Activated B cell treated with CpG ODN at 0.5 μM for 24 hours (primary cell): ENCODE results near the gene PPP1R3E. TPM values are rescaled to one million over a fixed set of nuclear protein-coding genes. Genes with fewer than 3 reads are reported as not detected.
"Not testable (repeated sequence)": the region's sequence is repeated elsewhere in the genome, so short reads cannot be mapped to it uniquely, and the experiment has no call there.

Experiments used
- ATAC-seq: fragments of 200-7000 bp; cut with Tn5 transposase; one replicate; pipeline ENCODE4 v1.10.0; 2021; ENCODE audit warnings: low read depth, mild to moderate bottlenecking, moderate library complexity
- CTCF ChIA-PET: fragments of 350-600 bp; sonication (Branson Sonifier 250); formaldehyde crosslinking; loops from one replicate; lab custom pipeline; 2021; ENCODE audit warnings: antibody characterized with exemption; lab: Charles Lee
- POLR2A ChIA-PET: fragments of 350-600 bp; sonication (Branson Sonifier 250); formaldehyde crosslinking; loops from one replicate; lab custom pipeline; 2021; ENCODE audit warnings: antibody characterized with exemption; lab: Charles Lee
- DNase-seq: peaks from one replicate; pipeline ENCODE4 v3.0.0; 2022
- H3K27ac Mint-ChIP-seq: one replicate; pipeline ENCODE4 v1.8.0; 2020; ENCODE audit warnings: mixed read lengths
- H3K27me3 Mint-ChIP-seq: one replicate; pipeline ENCODE4 v1.8.0; 2021; ENCODE audit warnings: mixed read lengths
- H3K36me3 Mint-ChIP-seq: one replicate; pipeline ENCODE4 v1.8.0; 2021; ENCODE audit warnings: low read depth, mixed read lengths
- H3K4me1 Mint-ChIP-seq: one replicate; pipeline ENCODE4 v1.8.0; 2021; ENCODE audit warnings: mixed read lengths
- H3K4me3 Mint-ChIP-seq: one replicate; pipeline ENCODE4 v1.8.0; 2020; ENCODE audit warnings: mild to moderate bottlenecking, mixed read lengths
- H3K9me3 Mint-ChIP-seq: one replicate; pipeline ENCODE4 v1.8.0; 2020; ENCODE audit warnings: mixed read lengths
- intact Hi-C: fragments of 100-400 bp; cut with micrococcal nuclease; formaldehyde crosslinking; loops from one replicate; pipeline ENCODE4 v1.15.1; 2024
- total RNA-seq: library from RNA; stranded (reverse); gene quantifications from 2 replicates; pipeline ENCODE4 v1.2.3, GENCODE V29; 2022
- TF ChIP-seq, protein P1 (sequence below): fragments of 200-600 bp; IDR thresholded peaks from one replicate; pipeline ENCODE4 v1.8.0; 2022; ENCODE audit warnings: antibody characterized with exemption, mild to moderate bottlenecking

Gene PPP1R3E
- total RNA-seq, 1 donor from 2014 or later, result 28.9 TPM

DNA sequence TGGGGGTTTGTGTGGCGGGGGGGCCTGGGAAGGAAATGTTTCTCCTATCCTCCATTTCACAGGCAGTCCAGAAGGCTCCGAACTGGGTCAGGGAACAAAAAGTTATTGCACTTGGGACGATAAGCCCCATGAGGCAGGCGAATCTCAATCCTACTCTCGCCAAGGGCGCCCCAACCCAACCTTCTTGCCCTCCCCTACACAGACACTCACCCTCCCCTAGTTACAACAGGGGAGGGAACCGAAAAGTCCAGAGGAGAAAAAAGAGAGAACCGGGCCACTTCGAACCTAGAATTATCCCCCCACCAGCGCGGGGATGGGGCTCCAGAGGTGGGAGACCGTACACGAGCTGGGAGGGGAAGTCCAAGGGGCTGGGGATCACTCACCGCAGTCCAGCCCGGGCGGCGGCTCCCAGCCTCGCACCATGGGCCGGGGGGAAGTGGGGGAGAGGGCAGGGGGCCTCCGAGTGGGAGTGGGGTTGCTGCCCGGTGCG lies 17.1 kb downstream of the PPP1R3E start:
- TF ChIP-seq, protein P1, sequence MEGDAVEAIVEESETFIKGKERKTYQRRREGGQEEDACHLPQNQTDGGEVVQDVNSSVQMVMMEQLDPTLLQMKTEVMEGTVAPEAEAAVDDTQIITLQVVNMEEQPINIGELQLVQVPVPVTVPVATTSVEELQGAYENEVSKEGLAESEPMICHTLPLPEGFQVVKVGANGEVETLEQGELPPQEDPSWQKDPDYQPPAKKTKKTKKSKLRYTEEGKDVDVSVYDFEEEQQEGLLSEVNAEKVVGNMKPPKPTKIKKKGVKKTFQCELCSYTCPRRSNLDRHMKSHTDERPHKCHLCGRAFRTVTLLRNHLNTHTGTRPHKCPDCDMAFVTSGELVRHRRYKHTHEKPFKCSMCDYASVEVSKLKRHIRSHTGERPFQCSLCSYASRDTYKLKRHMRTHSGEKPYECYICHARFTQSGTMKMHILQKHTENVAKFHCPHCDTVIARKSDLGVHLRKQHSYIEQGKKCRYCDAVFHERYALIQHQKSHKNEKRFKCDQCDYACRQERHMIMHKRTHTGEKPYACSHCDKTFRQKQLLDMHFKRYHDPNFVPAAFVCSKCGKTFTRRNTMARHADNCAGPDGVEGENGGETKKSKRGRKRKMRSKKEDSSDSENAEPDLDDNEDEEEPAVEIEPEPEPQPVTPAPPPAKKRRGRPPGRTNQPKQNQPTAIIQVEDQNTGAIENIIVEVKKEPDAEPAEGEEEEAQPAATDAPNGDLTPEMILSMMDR, result no peak
- H3K9me3 Mint-ChIP-seq, result no peaks in the 10 kb centered on the region
- intact Hi-C loops, result loop anchor here (1.0 kb wide), 4 partner anchors 10 to 184 kb away; partner anchors contain the start of genes NGDN and PABPN1

DNA sequence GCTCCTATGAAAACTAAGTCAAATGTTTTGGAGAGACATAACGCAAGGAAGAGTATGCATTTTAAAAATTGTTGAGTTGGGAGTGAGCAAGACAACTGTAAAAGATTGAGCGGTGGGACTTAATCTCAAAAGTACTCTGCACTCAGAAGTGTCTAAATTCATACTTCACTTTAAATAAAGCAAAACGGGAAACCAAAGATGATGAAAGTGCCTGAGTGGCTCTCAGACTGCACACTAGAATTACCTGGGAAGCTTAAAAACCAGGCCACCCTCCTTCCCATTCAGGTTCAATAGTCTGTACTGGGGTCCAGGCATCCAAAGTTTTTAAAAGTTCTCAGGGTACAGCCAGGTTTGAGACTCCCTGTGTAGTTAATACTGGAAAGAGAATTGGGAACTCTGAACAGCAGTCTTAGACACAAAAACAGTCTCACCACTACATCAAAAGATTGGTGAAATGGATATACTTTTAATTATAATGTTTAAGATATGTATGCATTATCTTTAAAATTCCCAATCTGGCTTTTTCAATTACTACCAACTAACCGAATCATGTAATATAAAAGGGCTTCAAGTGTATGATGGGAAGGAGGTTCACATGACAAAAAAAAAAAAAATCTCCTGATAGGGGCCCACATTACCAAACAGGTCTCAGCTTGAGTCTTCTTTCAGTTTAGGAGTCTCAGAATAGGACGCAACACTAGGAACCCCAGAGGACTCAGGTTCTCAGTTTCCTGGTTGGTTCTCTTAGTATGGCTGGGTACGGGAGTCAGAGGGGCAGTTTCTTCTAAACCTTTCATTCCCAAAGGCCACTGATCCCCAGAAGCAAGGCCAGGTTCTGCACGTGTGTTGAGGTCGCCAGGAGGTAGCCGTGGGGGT lies 17.8 kb downstream of the PPP1R3E start:
- CTCF ChIA-PET, result no interaction called here
- Mint-ChIP-seq H3K4me1 (peaks cover 18% of the 10 kb centered on the region), H3K36me3 (peaks cover 7% of the 10 kb centered on the region), H3K9me3 (no peaks in the 10 kb centered on the region), H3K27me3 (no peaks in the 10 kb centered on the region), H3K4me3 (peak overlapping the region; percentile 96), H3K27ac (peak overlapping the region; percentile 86)
- POLR2A ChIA-PET, result interaction anchor here (0.7 to 3.4 kb wide), 4 partner anchors 17 to 450 kb away, joined by 4 to 44 read pairs (median 20); partner anchors contain the start of genes BCL2L2, PABPN1 and PPP1R3E
- intact Hi-C loops, result no loop called here
- ATAC-seq, result no peak
- TF ChIP-seq, protein P1, result no peak
- DNase-seq, result no peak

More for the DNA sequence above, 17.1 kb downstream of the PPP1R3E start:
- Mint-ChIP-seq H3K27ac (peak overlapping the region; percentile 86), H3K27me3 (no peaks in the 10 kb centered on the region), H3K4me3 (peak overlapping the region; percentile 96), H3K4me1 (peaks cover 18% of the 10 kb centered on the region), H3K36me3 (peaks cover 7% of the 10 kb centered on the region)
- ATAC-seq, result peak; percentile 26
- DNase-seq, result no peak
- ChIA-PET CTCF (interaction anchor here (1.4 to 2.0 kb wide), 2 partner anchors 10 to 15 kb away, joined by 6 to 14 read pairs; no protein-coding TSS in a partner anchor), POLR2A (interaction anchor here (0.6 to 3.4 kb wide), 8 partner anchors 10 to 450 kb away, joined by 3 to 44 read pairs (median 9); partner anchors contain the start of genes ACIN1, BCL2L2, C14orf119 and PABPN1)

DNA sequence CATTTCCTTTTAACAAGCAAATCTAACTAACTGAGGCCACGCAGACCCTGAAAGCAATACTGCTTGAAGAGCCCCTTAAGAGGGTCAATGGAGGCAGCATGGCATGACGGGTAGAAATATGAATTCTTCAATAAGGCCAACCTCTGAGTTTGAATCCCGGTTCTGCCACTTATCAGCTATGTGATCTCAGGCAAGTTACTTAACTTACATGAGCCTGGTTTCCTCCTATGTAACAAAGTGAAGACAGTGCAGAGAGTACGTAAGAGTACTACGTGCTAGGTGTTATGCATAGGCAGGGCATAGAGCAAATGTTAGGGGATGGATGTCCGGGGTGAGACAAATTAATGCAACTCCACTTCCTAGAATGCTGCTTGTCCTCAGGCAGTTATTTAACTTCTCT lies 21.4 kb downstream of the PPP1R3E start:
- POLR2A ChIA-PET, result no interaction called here
- DNase-seq (no peak), ATAC-seq (no peak)
- TF ChIP-seq, protein P1, result no peak
- CTCF ChIA-PET, result no interaction called here
- H3K27me3 Mint-ChIP-seq, result no peaks in the 10 kb centered on the region
- peaks cover 6% of the 10 kb centered on the region for H3K36me3 Mint-ChIP-seq
- no peak overlapping the region for H3K4me3 Mint-ChIP-seq
- H3K4me1 Mint-ChIP-seq, result peaks cover 13% of the 10 kb centered on the region
- intact Hi-C loops, result no loop called here
- no peak overlapping the region for H3K27ac Mint-ChIP-seq
- H3K9me3 Mint-ChIP-seq, result no peaks in the 10 kb centered on the region

DNA sequence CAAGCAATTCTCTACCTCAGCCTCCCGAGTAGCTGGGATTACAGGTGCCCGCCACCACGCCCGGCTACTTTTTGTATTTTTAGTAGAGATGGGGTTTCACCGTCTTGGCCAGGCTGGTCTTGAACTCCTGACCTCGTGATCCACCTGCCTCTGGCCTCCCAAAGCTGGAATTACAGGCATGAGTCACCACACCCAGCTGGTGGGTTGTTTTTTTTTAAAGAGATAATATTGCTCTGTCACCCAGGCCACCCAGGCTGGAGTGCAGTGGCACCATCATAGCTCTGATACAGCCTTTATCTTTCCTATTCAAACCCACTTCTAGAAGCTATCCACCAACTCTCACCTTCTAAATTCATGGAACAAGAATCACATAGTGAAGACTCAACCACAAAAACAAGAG lies 24.7 kb downstream of the PPP1R3E start:
- H3K36me3 Mint-ChIP-seq, intact Hi-C loops, ATAC-seq, H3K4me1 Mint-ChIP-seq, H3K9me3 Mint-ChIP-seq, DNase-seq, H3K27me3 Mint-ChIP-seq, H3K4me3 Mint-ChIP-seq, H3K27ac Mint-ChIP-seq: not testable (repeated sequence)
- POLR2A ChIA-PET, result interaction anchor here (0.6 kb wide), 1 partner anchor 19 kb away, joined by 5 read pairs; no protein-coding TSS in a partner anchor
- CTCF ChIA-PET, result interaction anchor here (1.1 kb wide), 1 partner anchor 102 kb away, joined by 3 read pairs; no protein-coding TSS in a partner anchor

DNA sequence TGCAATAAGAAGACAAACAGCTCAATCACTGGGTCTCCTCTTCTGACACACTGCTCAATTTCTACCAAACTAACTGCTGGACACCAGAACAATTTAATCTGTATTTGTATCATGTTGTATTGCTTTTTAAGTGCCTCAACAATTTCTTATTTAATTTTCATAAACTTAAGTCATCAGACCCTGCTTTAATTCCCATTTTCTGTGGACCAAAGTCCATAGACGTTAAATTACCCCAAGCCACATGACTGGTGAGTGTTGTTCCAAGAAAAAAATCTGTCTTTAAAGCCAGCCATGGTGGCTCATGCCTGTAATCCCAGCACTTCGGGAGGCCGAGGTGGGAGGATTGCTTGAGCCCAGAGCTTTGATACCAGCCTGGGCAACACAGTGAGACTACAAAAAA lies 25.5 kb downstream of the PPP1R3E start:
- ChIA-PET CTCF (interaction anchor here (1.6 kb wide), 1 partner anchor 9 kb away, joined by 5 read pairs; no protein-coding TSS in a partner anchor), POLR2A (no interaction called here)
- Mint-ChIP-seq H3K4me1 (no peaks in the 10 kb centered on the region), H3K36me3 (peaks cover 5% of the 10 kb centered on the region), H3K4me3 (no peak overlapping the region), H3K27ac (no peak overlapping the region), H3K27me3 (no peaks in the 10 kb centered on the region), H3K9me3 (no peaks in the 10 kb centered on the region)
- intact Hi-C loops, result no loop called here
- TF ChIP-seq, protein P1, result no peak
- no peak for DNase-seq
- no peak for ATAC-seq
